PC-3 (cell line): ENCODE measurements around the gene CA5A. TPM values are rescaled to one million over a fixed set of nuclear protein-coding genes. Genes with fewer than 3 reads are reported as not detected.
"Not testable (repeated sequence)": the region's sequence is repeated elsewhere in the genome, so short reads cannot be mapped to it uniquely, and the experiment has no call there.

Source experiments
- ATAC-seq: fragments of 200-7000 bp; cut with Tn5 transposase; 2 replicates; pipeline ENCODE4 v1.9.1; 2020; ENCODE audit warnings: mild to moderate bottlenecking, moderate library complexity
- BruUV-seq: library from RNA; stranded (reverse); fragments of 400-500 nt; replicated peaks from 2 replicates; lab custom pipeline; 2021; lab: Mats Ljungman, UMichigan
- CTCF ChIA-PET: fragments of 300-600 bp; sonication (Branson Sonifier 250); formaldehyde crosslinking; loops from one replicate; lab custom pipeline; 2022; ENCODE audit warnings: antibody characterized with exemption; lab: Charles Lee
- POLR2A ChIA-PET: fragments of 300-600 bp; sonication (Branson Sonifier 250); formaldehyde crosslinking; loops from one replicate; lab custom pipeline; 2022; ENCODE audit warnings: antibody characterized with exemption; ENCODE audit not compliant: unreplicated experiment; lab: Charles Lee
- DNase-seq: peaks from one replicate; pipeline ENCODE4 v3.0.0-alpha.2; 2015
- H2AFZ ChIP-seq: fragments of 300-600 bp; sonication (generic); 2 replicates; pipeline ENCODE4 v1.6.0; 2016; ENCODE audit warnings: antibody characterized with exemption, low read length
- H3F3A ChIP-seq: fragments of 300-600 bp; sonication (generic); one replicate; pipeline ENCODE4 v1.6.0; 2017; ENCODE audit warnings: antibody characterized with exemption, low read length, control low read depth, mild to moderate bottlenecking; ENCODE audit not compliant: unreplicated experiment
- H3K27ac ChIP-seq: fragments of 300-600 bp; sonication (generic); 2 replicates; pipeline ENCODE4 v1.5.1; 2016; ENCODE audit warnings: mild to moderate bottlenecking, low read length
- H3K27me3 ChIP-seq: fragments of 300-600 bp; sonication (generic); 2 replicates; pipeline ENCODE4 v1.6.1; 2016; ENCODE audit warnings: low read length, mixed read lengths
- H3K36me3 ChIP-seq: fragments of 300-600 bp; sonication (generic); 2 replicates; pipeline ENCODE4 v1.6.1; 2016; ENCODE audit warnings: low read depth, mixed run types, low read length, mixed read lengths
- H3K4me1 ChIP-seq: fragments of 300-600 bp; sonication (generic); 2 replicates; pipeline ENCODE4 v1.5.1; 2016; ENCODE audit warnings: low read length; ENCODE audit not compliant: insufficient read depth
- H3K4me2 ChIP-seq: fragments of 300-600 bp; sonication (generic); 2 replicates; pipeline ENCODE4 v1.6.0; 2016; ENCODE audit warnings: low read length
- H3K4me3 ChIP-seq: fragments of 300-600 bp; sonication (generic); 2 replicates; pipeline ENCODE4 v1.5.1; 2016; ENCODE audit warnings: mild to moderate bottlenecking, low read length, mixed read lengths
- H3K79me2 ChIP-seq: fragments of 300-600 bp; sonication (generic); 2 replicates; pipeline ENCODE4 v1.6.1; 2017; ENCODE audit warnings: low read length, mixed read lengths
- H3K9ac ChIP-seq: fragments of 300-600 bp; sonication (generic); 2 replicates; pipeline ENCODE4 v1.6.0; 2016; ENCODE audit warnings: mild to moderate bottlenecking, low read length
- H3K9me2 ChIP-seq: fragments of 300-600 bp; sonication (generic); replicated peaks from 2 replicates; pipeline ENCODE4 v1.6.1; 2016; ENCODE audit warnings: mixed run types, low read length, mixed read lengths
- H3K9me3 ChIP-seq: fragments of 300-600 bp; sonication (generic); 2 replicates; pipeline ENCODE4 v1.6.1; 2016; ENCODE audit warnings: low read length, mixed read lengths
- H4K20me1 ChIP-seq: fragments of 300-600 bp; sonication (generic); 2 replicates; pipeline ENCODE4 v1.6.1; 2016; ENCODE audit warnings: low read length, mixed read lengths
- CTCF ChIP-seq: fragments of 300-600 bp; sonication (generic); conservative IDR thresholded peaks from 2 replicates; pipeline ENCODE4 v1.5.1; 2017; ENCODE audit warnings: antibody characterized with exemption, low read depth, mild to moderate bottlenecking, low read length
- EZH2 ChIP-seq: fragments of 300-600 bp; sonication (generic); IDR thresholded peaks from one replicate; pipeline ENCODE4 v1.6.1; 2017; ENCODE audit warnings: antibody characterized with exemption, mild to moderate bottlenecking, low read length; ENCODE audit not compliant: unreplicated experiment
- EZH2phosphoT487 ChIP-seq: fragments of 300-600 bp; sonication (generic); IDR thresholded peaks from 2 replicates; pipeline ENCODE4 v1.6.1; 2018; ENCODE audit warnings: mild to moderate bottlenecking, antibody characterized with exemption, low read length, borderline replicate concordance
- intact Hi-C: fragments of 100-400 bp; cut with micrococcal nuclease; formaldehyde crosslinking; loops from 2 replicates; pipeline ENCODE4 v1.9.0; 2023
- total RNA-seq: library from RNA; depleted of rRNA; stranded (reverse); fragments of >200 nt; gene quantifications from 2 replicates; pipeline ENCODE4 v1.2.3, GENCODE V29; 2014

CA5A gene
- total RNA-seq, 1 experiment from 2014 or later = not detected

DNA sequence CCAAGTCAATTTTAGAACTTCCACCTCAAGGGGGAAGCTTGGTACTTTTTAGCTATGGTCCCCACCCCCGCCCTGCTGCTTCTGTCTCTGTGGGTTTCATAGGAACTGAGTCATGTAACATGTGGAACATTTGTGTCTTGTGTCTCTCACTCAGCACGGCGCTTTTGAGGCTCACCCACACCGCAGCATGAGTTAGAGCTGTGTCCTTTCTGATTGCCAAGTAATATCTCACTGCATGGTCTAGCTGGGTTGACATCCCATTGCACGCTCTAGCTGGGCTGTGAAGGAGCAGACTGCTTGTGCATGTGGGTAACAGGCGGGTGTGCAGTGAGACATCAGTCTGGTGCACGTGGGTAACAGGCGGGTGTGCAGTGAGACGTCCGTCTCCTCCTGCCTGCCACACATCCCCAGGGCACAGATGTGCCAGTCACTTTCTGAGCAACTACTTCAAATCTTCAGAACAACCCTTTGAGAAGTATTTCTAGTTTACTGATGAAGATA lies 40.6 kb downstream of the CA5A start:
- Histone ChIP-seq H3K79me2 (no peaks in the 10 kb centered on the region), H3K27me3 (no peaks in the 10 kb centered on the region), H3K9me2 (no peaks in the 10 kb centered on the region), H3K27ac (no peak overlapping the region), H2AFZ (no peak overlapping the region), H3F3A (no peaks in the 10 kb centered on the region), H3K4me2 (no peak overlapping the region), H3K36me3 (no peaks in the 10 kb centered on the region), H4K20me1 (no peaks in the 10 kb centered on the region), H3K9me3 (no peaks in the 10 kb centered on the region), H3K9ac (no peak overlapping the region), H3K4me1 (no peaks in the 10 kb centered on the region), H3K4me3 (no peak overlapping the region)
- TF ChIP-seq CTCF (no peak), EZH2 (no peak), EZH2phosphoT487 (no peak)
- CTCF ChIA-PET = no interaction called here
- BruUV-seq = no TSS peak
- intact Hi-C loops = no loop called here
- DNase-seq (no peak), ATAC-seq (no peak)
- POLR2A ChIA-PET = no interaction called here

GRCh38 chr16:87894005-87894404 lies 42.3 kb downstream of the CA5A start:
- POLR2A ChIA-PET, H3K9me2 ChIP-seq, intact Hi-C loops, H3K4me2 ChIP-seq, ATAC-seq, H4K20me1 ChIP-seq, H3K9ac ChIP-seq, CTCF ChIA-PET, H3K27me3 ChIP-seq, H3F3A ChIP-seq, H3K4me1 ChIP-seq, H3K36me3 ChIP-seq, H3K27ac ChIP-seq, BruUV-seq, H3K4me3 ChIP-seq, DNase-seq, H3K79me2 ChIP-seq, H2AFZ ChIP-seq, H3K9me3 ChIP-seq: not testable (repeated sequence)

DNA sequence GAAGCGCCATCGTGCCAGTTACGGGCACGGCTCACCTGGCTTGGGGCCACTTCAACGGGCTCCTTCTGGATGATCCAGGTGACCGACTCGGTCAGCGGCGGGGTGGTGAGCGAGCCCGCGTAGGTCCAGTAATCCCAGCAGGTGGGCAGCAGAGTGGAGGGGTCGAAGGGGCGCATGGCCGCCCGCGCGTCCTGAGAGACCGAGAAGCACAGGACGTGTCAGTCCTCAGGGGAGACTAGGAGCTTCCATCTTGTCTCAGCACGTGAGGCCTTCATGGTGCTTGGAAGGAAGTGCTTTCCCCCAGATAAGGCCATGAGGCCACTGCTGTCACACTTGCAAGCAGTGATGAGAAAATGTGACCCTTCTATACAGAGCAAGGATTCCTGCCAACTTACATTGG lies 44.6 kb downstream of the CA5A start:
- no peak for ATAC-seq
- Histone ChIP-seq H3K9me3 (no peaks in the 10 kb centered on the region), H3K4me3 (no peak overlapping the region), H3K4me2 (no peak overlapping the region), H3F3A (no peaks in the 10 kb centered on the region), H3K27ac (no peak overlapping the region), H2AFZ (no peak overlapping the region), H3K27me3 (no peaks in the 10 kb centered on the region), H3K79me2 (no peaks in the 10 kb centered on the region), H3K36me3 (no peaks in the 10 kb centered on the region), H4K20me1 (no peaks in the 10 kb centered on the region), H3K4me1 (no peaks in the 10 kb centered on the region), H3K9me2 (no peaks in the 10 kb centered on the region), H3K9ac (no peak overlapping the region)
- intact Hi-C loops = no loop called here
- BruUV-seq = no TSS peak
- CTCF ChIA-PET = no interaction called here
- no peak for DNase-seq
- TF ChIP-seq EZH2phosphoT487 = no peak
- TF ChIP-seq CTCF = no peak
- TF ChIP-seq EZH2 = no peak
- POLR2A ChIA-PET = no interaction called here
